ENCODE measurements around the gene KRT37.
"Not testable (repeated sequence)": the region's sequence is repeated elsewhere in the genome, so short reads cannot be mapped to it uniquely, and the experiment has no call there.

Gene KRT37

GRCh38 chr17:41386227-41386626 lies 38.2 kb downstream of the KRT37 start:
- no peak overlapping the region for H2AK5ac ChIP-seq (ENCODE audit: low read depth, low read length)
- no peak overlapping the region for H3K18ac ChIP-seq (ENCODE audit: low read length)
- H3K27me3 ChIP-seq (ENCODE audit: control insufficient read depth in 3 of 3, insufficient read depth in 3 of 3, low read depth in 1 of 3, low read length in 3 of 3): no peaks in the 10 kb centered on the region
- H2BK12ac ChIP-seq (ENCODE audit: low read length): no peak overlapping the region
- H3K4me3 ChIP-seq (ENCODE audit: low read length in 2 of 2): no peak overlapping the region
- no peak overlapping the region for H2BK15ac ChIP-seq (ENCODE audit: low read length)
- no peak overlapping the region for H2BK5ac ChIP-seq (ENCODE audit: low read length)
- no peak overlapping the region for H3K23ac ChIP-seq (ENCODE audit: low read depth, low read length, poor library complexity)
- no peak for DNase-seq (ENCODE audit: low spot score)
- no peaks in the 10 kb centered on the region for H3K4me1 ChIP-seq (ENCODE audit: control insufficient read depth in 2 of 2, insufficient read depth in 1 of 2, low read depth in 1 of 2, low read length in 2 of 2)
- no peak overlapping the region for H3K9ac ChIP-seq (ENCODE audit: low read depth, low read length, poor library complexity)
- no CpG with 5 or more reads among the region's 1 CpG for WGBS, 2 donors (ENCODE audit: extremely low coverage in 2 of 2, insufficient read length in 2 of 2, insufficient replicate concordance in 1 of 2)
- no peaks in the 10 kb centered on the region for H3K36me3 ChIP-seq (replicated peaks in 1 of 2; ENCODE audit: control insufficient read depth in 2 of 2, insufficient read depth in 2 of 2, low read length in 2 of 2)
- no peak overlapping the region for H2BK120ac ChIP-seq (ENCODE audit: low read depth, low read length)
- no peaks in the 10 kb centered on the region for H3K9me3 ChIP-seq (replicated peaks in 1 of 2; ENCODE audit: control insufficient read depth in 2 of 2, insufficient read depth in 1 of 2, low read depth in 1 of 2, low read length in 2 of 2)
- H3K4ac ChIP-seq (ENCODE audit: low read length): no peak overlapping the region
- H3K14ac ChIP-seq (ENCODE audit: low read length): no peak overlapping the region
- H4K91ac ChIP-seq (ENCODE audit: low read depth, low read length, poor library complexity): no peak overlapping the region
- H2AFZ ChIP-seq (ENCODE audit: low read length): no peak overlapping the region
- no peak overlapping the region for H4K8ac ChIP-seq (ENCODE audit: low read depth, low read length)
- no peak overlapping the region for H3K27ac ChIP-seq (replicated peaks; ENCODE audit: low read length)
- no peak overlapping the region for H3K4me2 ChIP-seq (ENCODE audit: insufficient read depth, low read length, poor library complexity, severe bottlenecking)
- no peaks in the 10 kb centered on the region for H3K79me1 ChIP-seq (ENCODE audit: low read depth, low read length)

DNA sequence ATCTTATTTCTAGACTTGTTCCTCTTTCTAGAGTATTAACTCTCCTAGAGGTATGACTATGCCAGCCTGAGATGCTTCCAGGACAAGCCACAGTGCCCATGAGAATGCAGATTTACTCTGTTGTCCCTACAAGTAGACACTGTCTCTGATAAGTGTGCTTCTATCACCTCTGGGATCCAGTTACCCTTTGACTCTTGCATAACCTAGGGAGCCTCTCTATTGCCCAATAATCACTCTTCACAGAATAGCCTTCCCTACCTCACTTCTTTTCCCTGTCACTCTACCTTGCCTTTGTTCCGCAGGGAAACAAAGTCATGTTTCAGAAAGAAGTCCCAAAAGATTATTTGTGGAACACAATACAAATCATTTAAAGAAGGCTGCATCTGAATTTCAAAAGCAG lies 40.7 kb downstream of the KRT37 start:
- no peaks in the 10 kb centered on the region for H3K36me3 ChIP-seq (replicated peaks in 1 of 2; ENCODE audit: control insufficient read depth in 2 of 2, insufficient read depth in 2 of 2, low read length in 2 of 2)
- no peak overlapping the region for H2BK120ac ChIP-seq (ENCODE audit: low read depth, low read length)
- no peaks in the 10 kb centered on the region for H3K9me3 ChIP-seq (replicated peaks in 1 of 2; ENCODE audit: control insufficient read depth in 2 of 2, insufficient read depth in 1 of 2, low read depth in 1 of 2, low read length in 2 of 2)
- no peak overlapping the region for H3K14ac ChIP-seq (ENCODE audit: low read length)
- H2BK12ac ChIP-seq (ENCODE audit: low read length): no peak overlapping the region
- H3K27ac ChIP-seq (replicated peaks; ENCODE audit: low read length): no peak overlapping the region
- H3K27me3 ChIP-seq (ENCODE audit: control insufficient read depth in 3 of 3, insufficient read depth in 3 of 3, low read depth in 1 of 3, low read length in 3 of 3): no peaks in the 10 kb centered on the region
- no CpG with 5 or more reads among the region's 1 CpG for WGBS, 2 donors (ENCODE audit: extremely low coverage in 2 of 2, insufficient read length in 2 of 2, insufficient replicate concordance in 1 of 2)
- H3K9ac ChIP-seq (ENCODE audit: low read depth, low read length, poor library complexity): no peak overlapping the region
- no peak for DNase-seq (ENCODE audit: low spot score)
- H2BK5ac ChIP-seq (ENCODE audit: low read length): no peak overlapping the region
- no peak overlapping the region for H4K91ac ChIP-seq (ENCODE audit: low read depth, low read length, poor library complexity)
- H2AFZ ChIP-seq (ENCODE audit: low read length): no peak overlapping the region
- no peak overlapping the region for H3K4ac ChIP-seq (ENCODE audit: low read length)
- H3K4me1 ChIP-seq (ENCODE audit: control insufficient read depth in 2 of 2, insufficient read depth in 1 of 2, low read depth in 1 of 2, low read length in 2 of 2): no peaks in the 10 kb centered on the region
- no peak overlapping the region for H3K4me3 ChIP-seq (ENCODE audit: low read length in 2 of 2)
- H3K23ac ChIP-seq (ENCODE audit: low read depth, low read length, poor library complexity): no peak overlapping the region
- no peak overlapping the region for H2AK5ac ChIP-seq (ENCODE audit: low read depth, low read length)
- no peak overlapping the region for H3K4me2 ChIP-seq (ENCODE audit: insufficient read depth, low read length, poor library complexity, severe bottlenecking)
- H4K8ac ChIP-seq (ENCODE audit: low read depth, low read length): no peak overlapping the region
- no peak overlapping the region for H3K18ac ChIP-seq (ENCODE audit: low read length)
- H3K79me1 ChIP-seq (ENCODE audit: low read depth, low read length): no peaks in the 10 kb centered on the region
- no peak overlapping the region for H2BK15ac ChIP-seq (ENCODE audit: low read length)

GRCh38 chr17:41382394-41382793 lies 42.0 kb downstream of the KRT37 start:
- Histone ChIP-seq H3K27me3 (ENCODE audit: control insufficient read depth in 3 of 3, insufficient read depth in 3 of 3, low read depth in 1 of 3, low read length in 3 of 3) (no peaks in the 10 kb centered on the region), H3K27ac (replicated peaks; ENCODE audit: low read length) (no peak overlapping the region), H3K36me3 (replicated peaks in 1 of 2; ENCODE audit: control insufficient read depth in 2 of 2, insufficient read depth in 2 of 2, low read length in 2 of 2) (no peaks in the 10 kb centered on the region), H3K4me2 (ENCODE audit: insufficient read depth, low read length, poor library complexity, severe bottlenecking) (no peak overlapping the region), H3K79me1 (ENCODE audit: low read depth, low read length) (no peaks in the 10 kb centered on the region), H4K91ac (ENCODE audit: low read depth, low read length, poor library complexity) (no peak overlapping the region), H3K4me1 (ENCODE audit: control insufficient read depth in 2 of 2, insufficient read depth in 1 of 2, low read depth in 1 of 2, low read length in 2 of 2) (no peaks in the 10 kb centered on the region), H3K23ac (ENCODE audit: low read depth, low read length, poor library complexity) (no peak overlapping the region), H2AK5ac (ENCODE audit: low read depth, low read length) (no peak overlapping the region), H3K9me3 (replicated peaks in 1 of 2; ENCODE audit: control insufficient read depth in 2 of 2, insufficient read depth in 1 of 2, low read depth in 1 of 2, low read length in 2 of 2) (no peaks in the 10 kb centered on the region), H2BK5ac (ENCODE audit: low read length) (no peak overlapping the region), H3K9ac (ENCODE audit: low read depth, low read length, poor library complexity) (no peak overlapping the region), H2BK120ac (ENCODE audit: low read depth, low read length) (no peak overlapping the region), H2BK15ac (ENCODE audit: low read length) (no peak overlapping the region), H2BK12ac (ENCODE audit: low read length) (no peak overlapping the region), H3K4ac (ENCODE audit: low read length) (no peak overlapping the region), H3K18ac (ENCODE audit: low read length) (no peak overlapping the region), H3K4me3 (ENCODE audit: low read length in 2 of 2) (no peak overlapping the region), H4K8ac (ENCODE audit: low read depth, low read length) (no peak overlapping the region), H2AFZ (ENCODE audit: low read length) (no peak overlapping the region), H3K14ac (ENCODE audit: low read length) (no peak overlapping the region)
- no peak for DNase-seq (ENCODE audit: low spot score)
- no CpG with 5 or more reads among the region's 1 CpG for WGBS, 2 donors (ENCODE audit: extremely low coverage in 2 of 2, insufficient read length in 2 of 2, insufficient replicate concordance in 1 of 2)

GRCh38 chr17:41381943-41382342 lies 42.4 kb downstream of the KRT37 start, which contains the start of gene KRT34:
KRT34 (minus strand) TSS chr17:41382306; CDS start chr17:41382246, 60 bp downstream.
- H4K91ac ChIP-seq (ENCODE audit: low read depth, low read length, poor library complexity); H3K4me3 ChIP-seq (ENCODE audit: low read length in 2 of 2); H3K4ac ChIP-seq (ENCODE audit: low read length); H3K9me3 ChIP-seq (replicated peaks in 1 of 2; ENCODE audit: control insufficient read depth in 2 of 2, insufficient read depth in 1 of 2, low read depth in 1 of 2, low read length in 2 of 2); H2BK15ac ChIP-seq (ENCODE audit: low read length); H3K18ac ChIP-seq (ENCODE audit: low read length); H3K4me1 ChIP-seq (ENCODE audit: control insufficient read depth in 2 of 2, insufficient read depth in 1 of 2, low read depth in 1 of 2, low read length in 2 of 2); H3K4me2 ChIP-seq (ENCODE audit: insufficient read depth, low read length, poor library complexity, severe bottlenecking); H2BK5ac ChIP-seq (ENCODE audit: low read length); H2BK120ac ChIP-seq (ENCODE audit: low read depth, low read length); H3K27me3 ChIP-seq (ENCODE audit: control insufficient read depth in 3 of 3, insufficient read depth in 3 of 3, low read depth in 1 of 3, low read length in 3 of 3); H3K14ac ChIP-seq (ENCODE audit: low read length); H3K79me1 ChIP-seq (ENCODE audit: low read depth, low read length); H3K23ac ChIP-seq (ENCODE audit: low read depth, low read length, poor library complexity); H2AK5ac ChIP-seq (ENCODE audit: low read depth, low read length); DNase-seq (ENCODE audit: low spot score); H4K8ac ChIP-seq (ENCODE audit: low read depth, low read length); H3K36me3 ChIP-seq (replicated peaks in 1 of 2; ENCODE audit: control insufficient read depth in 2 of 2, insufficient read depth in 2 of 2, low read length in 2 of 2); H2BK12ac ChIP-seq (ENCODE audit: low read length); H3K27ac ChIP-seq (replicated peaks; ENCODE audit: low read length); H3K9ac ChIP-seq (ENCODE audit: low read depth, low read length, poor library complexity); H2AFZ ChIP-seq (ENCODE audit: low read length): not testable (repeated sequence)
- WGBS, 2 donors (ENCODE audit: extremely low coverage in 2 of 2, insufficient read length in 2 of 2, insufficient replicate concordance in 1 of 2): no CpG with 5 or more reads among the region's 13 CpGs
